Calu3 (cell line): ENCODE results near the gene TP53BP1. TPM values are rescaled to one million over a fixed set of nuclear protein-coding genes. Genes with fewer than 3 reads are reported as not detected.

ENCODE experiments used
- BruUV-seq: library from RNA; stranded (reverse); fragments of 400-500 nt; replicated peaks from 2 replicates; lab custom pipeline; 2021; lab: Mats Ljungman, UMichigan
- CTCF ChIA-PET: fragments of 300-600 bp; sonication (Branson Sonifier 250); formaldehyde crosslinking; loops from one replicate; lab custom pipeline; 2022; ENCODE audit warnings: antibody characterized with exemption; lab: Charles Lee
- DNase-seq: peaks from one replicate; pipeline ENCODE4 v3.0.0; 2022
- H3K27ac Mint-ChIP-seq: one replicate; pipeline ENCODE4 v1.8.0; 2022; ENCODE audit warnings: mixed read lengths; ENCODE audit not compliant: unreplicated experiment
- H3K27me3 Mint-ChIP-seq: one replicate; pipeline ENCODE4 v1.8.0; 2022; ENCODE audit warnings: mixed read lengths; ENCODE audit not compliant: unreplicated experiment
- H3K36me3 Mint-ChIP-seq: one replicate; pipeline ENCODE4 v1.8.0; 2022; ENCODE audit warnings: mild to moderate bottlenecking, moderate library complexity, mixed read lengths; ENCODE audit not compliant: insufficient read depth, unreplicated experiment
- H3K4me1 Mint-ChIP-seq: one replicate; pipeline ENCODE4 v1.8.0; 2022; ENCODE audit warnings: mild to moderate bottlenecking, low read depth, mixed read lengths; ENCODE audit not compliant: unreplicated experiment
- H3K4me3 Mint-ChIP-seq: one replicate; pipeline ENCODE4 v1.8.0; 2022; ENCODE audit warnings: mild to moderate bottlenecking, low read depth, moderate library complexity, mixed read lengths; ENCODE audit not compliant: unreplicated experiment
- H3K9me3 Mint-ChIP-seq: one replicate; pipeline ENCODE4 v1.8.0; 2022; ENCODE audit warnings: low read depth, mixed read lengths; ENCODE audit not compliant: unreplicated experiment
- intact Hi-C: fragments of 100-400 bp; cut with micrococcal nuclease; formaldehyde crosslinking; loops from one replicate; pipeline ENCODE4 v1.10.0; 2022; ENCODE audit not compliant: unreplicated experiment
- total RNA-seq: library from RNA; stranded (reverse); gene quantifications from 2 replicates; pipeline ENCODE4 v1.2.3, GENCODE V29; 2022
- TF ChIP-seq, protein P1 (sequence below): fragments of 200-600 bp; IDR thresholded peaks from one replicate; pipeline ENCODE4 v1.8.0; 2022; ENCODE audit warnings: antibody characterized with exemption; ENCODE audit not compliant: unreplicated experiment

Gene TP53BP1
- total RNA-seq, 1 experiment from 2014 or later, result 36.2 TPM

DNA sequence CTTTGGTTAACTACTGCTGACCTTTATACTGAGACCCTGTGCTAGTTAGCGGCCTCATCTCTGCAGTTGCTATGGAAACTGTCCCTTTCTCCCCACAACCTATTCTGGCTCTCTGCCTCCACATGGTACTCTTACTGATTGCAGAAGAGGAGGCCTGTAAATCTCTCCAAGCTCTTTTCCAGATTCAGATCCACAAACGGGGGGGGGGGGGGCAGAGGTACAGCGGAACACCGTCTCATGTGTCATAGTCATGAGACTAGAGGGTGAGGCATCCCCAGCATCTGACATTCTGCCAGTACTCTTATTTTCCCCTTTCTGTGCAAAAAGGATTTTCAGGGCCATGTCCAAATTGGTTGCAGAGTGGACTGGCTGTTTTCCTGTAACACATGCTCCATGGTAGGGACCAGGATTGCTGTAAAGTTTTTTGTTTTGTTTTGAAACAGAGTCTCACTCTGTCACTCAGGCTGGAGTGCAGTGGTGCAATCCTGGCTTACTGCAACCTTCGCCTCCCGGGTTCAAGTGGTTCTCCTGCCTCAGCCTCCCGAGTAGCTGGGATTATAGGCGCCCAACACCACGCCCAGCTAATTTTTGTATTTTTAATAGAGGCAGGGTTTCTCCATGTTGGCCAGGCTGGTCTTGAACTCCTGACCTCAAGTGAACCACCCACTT lies 16.2 kb upstream of the TP53BP1 start:
- no peak for DNase-seq
- CTCF ChIA-PET, result no interaction called here
- no peaks in the 10 kb centered on the region for H3K9me3 Mint-ChIP-seq
- no TSS peak for BruUV-seq
- TF ChIP-seq, protein P1, sequence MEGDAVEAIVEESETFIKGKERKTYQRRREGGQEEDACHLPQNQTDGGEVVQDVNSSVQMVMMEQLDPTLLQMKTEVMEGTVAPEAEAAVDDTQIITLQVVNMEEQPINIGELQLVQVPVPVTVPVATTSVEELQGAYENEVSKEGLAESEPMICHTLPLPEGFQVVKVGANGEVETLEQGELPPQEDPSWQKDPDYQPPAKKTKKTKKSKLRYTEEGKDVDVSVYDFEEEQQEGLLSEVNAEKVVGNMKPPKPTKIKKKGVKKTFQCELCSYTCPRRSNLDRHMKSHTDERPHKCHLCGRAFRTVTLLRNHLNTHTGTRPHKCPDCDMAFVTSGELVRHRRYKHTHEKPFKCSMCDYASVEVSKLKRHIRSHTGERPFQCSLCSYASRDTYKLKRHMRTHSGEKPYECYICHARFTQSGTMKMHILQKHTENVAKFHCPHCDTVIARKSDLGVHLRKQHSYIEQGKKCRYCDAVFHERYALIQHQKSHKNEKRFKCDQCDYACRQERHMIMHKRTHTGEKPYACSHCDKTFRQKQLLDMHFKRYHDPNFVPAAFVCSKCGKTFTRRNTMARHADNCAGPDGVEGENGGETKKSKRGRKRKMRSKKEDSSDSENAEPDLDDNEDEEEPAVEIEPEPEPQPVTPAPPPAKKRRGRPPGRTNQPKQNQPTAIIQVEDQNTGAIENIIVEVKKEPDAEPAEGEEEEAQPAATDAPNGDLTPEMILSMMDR, result no peak
- peaks cover 20% of the 10 kb centered on the region for H3K27me3 Mint-ChIP-seq
- no peak overlapping the region for H3K27ac Mint-ChIP-seq
- intact Hi-C loops, result no loop called here
- H3K36me3 Mint-ChIP-seq, result peaks cover 16% of the 10 kb centered on the region
- peaks cover 10% of the 10 kb centered on the region for H3K4me1 Mint-ChIP-seq
- no peak overlapping the region for H3K4me3 Mint-ChIP-seq

DNA sequence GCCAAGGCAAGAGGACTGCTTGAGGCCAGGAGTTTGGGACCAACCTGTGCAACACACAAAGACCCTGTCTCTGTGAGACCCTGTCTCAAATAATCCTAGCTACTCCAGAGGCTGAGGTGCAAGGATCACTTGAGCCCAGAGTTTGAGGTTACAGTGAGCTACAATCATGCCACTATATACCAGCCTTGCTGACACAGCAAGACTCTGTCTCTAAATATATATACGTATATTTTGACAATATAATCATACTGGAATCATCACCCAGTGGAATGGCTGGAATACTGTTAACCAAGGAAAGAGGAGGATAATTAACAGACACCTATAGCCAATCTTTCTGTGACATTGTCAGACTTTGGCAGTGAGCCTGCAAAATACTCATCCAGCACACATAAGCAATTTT lies 15.5 kb upstream of the TP53BP1 start:
- Mint-ChIP-seq H3K9me3 (no peaks in the 10 kb centered on the region), H3K27me3 (peaks cover 20% of the 10 kb centered on the region), H3K36me3 (peaks cover 16% of the 10 kb centered on the region), H3K4me3 (no peak overlapping the region), H3K4me1 (peaks cover 10% of the 10 kb centered on the region), H3K27ac (no peak overlapping the region)
- BruUV-seq, result no TSS peak
- DNase-seq, result no peak
- CTCF ChIA-PET, result no interaction called here
- TF ChIP-seq, protein P1, result no peak
- intact Hi-C loops, result no loop called here

DNA sequence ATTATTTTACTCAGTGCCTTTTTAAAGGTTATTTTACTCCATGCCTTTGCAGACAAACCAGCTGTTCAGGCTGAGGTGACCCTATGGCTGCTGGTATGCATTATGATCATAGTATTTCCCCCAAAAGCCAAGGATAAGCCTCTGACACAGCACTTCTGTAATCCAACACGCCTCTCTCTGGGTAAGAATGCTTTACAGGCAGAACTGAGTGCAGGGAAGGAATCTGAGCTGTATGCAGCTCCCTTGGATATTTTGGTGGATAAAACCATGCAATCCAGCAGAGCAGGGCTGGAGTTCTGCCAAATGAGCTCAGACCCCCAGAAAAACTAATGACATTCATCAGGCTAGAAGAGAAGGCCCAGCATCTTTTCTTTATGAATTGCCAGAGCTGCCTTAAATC lies 12.8 kb upstream of the TP53BP1 start:
- BruUV-seq, result no TSS peak
- H3K9me3 Mint-ChIP-seq, result no peaks in the 10 kb centered on the region
- H3K4me3 Mint-ChIP-seq, result no peak overlapping the region
- peaks cover 7% of the 10 kb centered on the region for H3K36me3 Mint-ChIP-seq
- no peak for DNase-seq
- TF ChIP-seq, protein P1, result no peak
- no peaks in the 10 kb centered on the region for H3K4me1 Mint-ChIP-seq
- no peak overlapping the region for H3K27ac Mint-ChIP-seq
- CTCF ChIA-PET, result no interaction called here
- intact Hi-C loops, result no loop called here
- no peaks in the 10 kb centered on the region for H3K27me3 Mint-ChIP-seq

DNA sequence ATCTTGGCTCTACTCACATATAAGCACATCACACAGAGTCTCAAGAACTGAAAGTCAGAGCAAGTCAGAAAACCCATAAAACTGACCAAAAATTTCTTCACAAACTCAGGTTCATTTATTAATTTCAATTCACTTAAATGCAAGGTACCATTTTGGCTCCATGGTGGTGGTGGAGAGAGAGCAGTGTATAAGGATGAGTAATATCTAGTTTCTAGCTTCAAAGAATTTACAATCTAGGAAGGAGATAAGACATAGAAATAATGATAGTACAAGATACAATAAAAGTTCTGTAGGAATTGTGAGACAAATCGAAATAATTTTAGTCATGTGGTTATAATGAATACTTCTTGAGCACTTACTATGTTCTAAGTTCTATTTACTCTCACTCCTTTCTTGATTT lies 6.7 kb upstream of the TP53BP1 start:
- no peak overlapping the region for H3K27ac Mint-ChIP-seq
- TF ChIP-seq, protein P1, result no peak
- H3K36me3 Mint-ChIP-seq, result no peaks in the 10 kb centered on the region
- no peaks in the 10 kb centered on the region for H3K4me1 Mint-ChIP-seq
- H3K4me3 Mint-ChIP-seq, result no peak overlapping the region
- CTCF ChIA-PET, result no interaction called here
- H3K9me3 Mint-ChIP-seq, result no peaks in the 10 kb centered on the region
- no TSS peak for BruUV-seq
- intact Hi-C loops, result no loop called here
- no peaks in the 10 kb centered on the region for H3K27me3 Mint-ChIP-seq
- no peak for DNase-seq
